Measurements from ENCODE around the gene ELOVL7. TPM values are rescaled to one million over a fixed set of nuclear protein-coding genes. Genes with fewer than 3 reads are reported as not detected.

ELOVL7 gene
- total RNA-seq, 3 donors from 2014 or later (not counting 1 experiment from before 2014, with no cell fraction given): 0.48 to 4.2 (median 2.6) TPM

- no peak for TF ChIP-seq CTCF (IDR thresholded peaks at IDR 0.05)
- no peak overlapping the region for H3K27ac Mint-ChIP-seq
- no peaks in the 10 kb centered on the region for H3K36me3 Mint-ChIP-seq
Observed at GRCh38 chr5:60776343-60776742, 67.7 kb downstream of the ELOVL7 start.

GRCh38 chr5:60765019-60765709, 78.9 kb downstream of the ELOVL7 start:
- DNase-seq (no peak), ATAC-seq (no peak)
- Mint-ChIP-seq H3K36me3 (no peaks in the 10 kb centered on the region), H3K9me3 (no peaks in the 10 kb centered on the region), H3K4me1 (no peaks in the 10 kb centered on the region), H3K4me3 (no peak overlapping the region), H3K27ac (no peak overlapping the region), H3K27me3 (ENCODE audit: low read depth in 2 of 2) (no peaks in the 10 kb centered on the region)
- H3K27ac ChIP-seq (ENCODE audit: low read length): no peak overlapping the region
- H3K36me3 ChIP-seq (ENCODE audit: control insufficient read depth, insufficient read depth, low read length): no peaks in the 10 kb centered on the region
- H3K9me3 ChIP-seq (ENCODE audit: control insufficient read depth, insufficient read depth, low read length): no peaks in the 10 kb centered on the region
- no peaks in the 10 kb centered on the region for H3K4me1 ChIP-seq (ENCODE audit: control insufficient read depth, insufficient read depth, low read length)
- WGBS (ENCODE audit: insufficient coverage): 91% methylated on average over 6 of the region's 6 CpGs
- TF ChIP-seq CTCF (IDR thresholded peaks at IDR 0.05): no peak
- H3K27me3 ChIP-seq (ENCODE audit: control insufficient read depth, insufficient read depth, low read length): no peaks in the 10 kb centered on the region
- no peak overlapping the region for H3K4me3 ChIP-seq (ENCODE audit: low read length)
- intact Hi-C loops (cut with micrococcal nuclease): no loop called here

More at GRCh38 chr5:60776343-60776742, 67.7 kb downstream of the ELOVL7 start:
- Histone ChIP-seq H3K9me3 (ENCODE audit: control insufficient read depth, insufficient read depth, low read length) (no peaks in the 10 kb centered on the region), H3K4me1 (ENCODE audit: control insufficient read depth, insufficient read depth, low read length) (no peaks in the 10 kb centered on the region), H3K4me3 (ENCODE audit: low read length) (no peak overlapping the region), H3K36me3 (ENCODE audit: control insufficient read depth, insufficient read depth, low read length) (no peaks in the 10 kb centered on the region), H3K27ac (ENCODE audit: low read length) (no peak overlapping the region), H3K27me3 (ENCODE audit: control insufficient read depth, insufficient read depth, low read length) (no peaks in the 10 kb centered on the region)
- DNase-seq: no peak
- ATAC-seq: no peak
- no peaks in the 10 kb centered on the region for H3K4me1 Mint-ChIP-seq
- H3K27me3 Mint-ChIP-seq (ENCODE audit: low read depth in 2 of 2): no peaks in the 10 kb centered on the region
- no peak overlapping the region for H3K4me3 Mint-ChIP-seq
- peaks cover 0 to 3% of the 10 kb centered on the region in 2 donors for H3K9me3 Mint-ChIP-seq
- intact Hi-C loops (cut with micrococcal nuclease): no loop called here
- 80% methylated on average over 1 of the region's 1 CpG for WGBS (ENCODE audit: insufficient coverage)

GRCh38 chr5:60763061-60763460, 81.0 kb downstream of the ELOVL7 start:
- H3K27ac Mint-ChIP-seq: no peak overlapping the region
- no peaks in the 10 kb centered on the region for H3K9me3 ChIP-seq (ENCODE audit: control insufficient read depth, insufficient read depth, low read length)
- H3K4me3 Mint-ChIP-seq: no peak overlapping the region
- no peak for ATAC-seq
- intact Hi-C loops (cut with micrococcal nuclease): no loop called here
- H3K9me3 Mint-ChIP-seq: no peaks in the 10 kb centered on the region
- no peak for TF ChIP-seq CTCF (IDR thresholded peaks at IDR 0.05)
- H3K27me3 Mint-ChIP-seq (ENCODE audit: low read depth in 2 of 2): no peaks in the 10 kb centered on the region
- H3K4me1 ChIP-seq (ENCODE audit: control insufficient read depth, insufficient read depth, low read length): no peaks in the 10 kb centered on the region
- H3K36me3 ChIP-seq (ENCODE audit: control insufficient read depth, insufficient read depth, low read length): no peaks in the 10 kb centered on the region
- no peaks in the 10 kb centered on the region for H3K4me1 Mint-ChIP-seq
- no peak for DNase-seq
- no peak overlapping the region for H3K4me3 ChIP-seq (ENCODE audit: low read length)
- H3K27me3 ChIP-seq (ENCODE audit: control insufficient read depth, insufficient read depth, low read length): no peaks in the 10 kb centered on the region
- H3K27ac ChIP-seq (ENCODE audit: low read length): no peak overlapping the region
- H3K36me3 Mint-ChIP-seq: no peaks in the 10 kb centered on the region
- WGBS (ENCODE audit: insufficient coverage): 84% methylated on average over 3 of the region's 3 CpGs

- H3K36me3 ChIP-seq (ENCODE audit: control insufficient read depth, insufficient read depth, low read length): no peaks in the 10 kb centered on the region
- no peak overlapping the region for H3K27ac ChIP-seq (ENCODE audit: low read length)
- H3K4me3 ChIP-seq (ENCODE audit: low read length): no peak overlapping the region
- H3K4me1 Mint-ChIP-seq: no peaks in the 10 kb centered on the region
- no peaks in the 10 kb centered on the region for H3K27me3 Mint-ChIP-seq (ENCODE audit: low read depth in 2 of 2)
- no peak overlapping the region for H3K4me3 Mint-ChIP-seq
- intact Hi-C loops (cut with micrococcal nuclease): no loop called here
- ATAC-seq: no peak
- no peak for TF ChIP-seq CTCF (IDR thresholded peaks at IDR 0.05)
- no peaks in the 10 kb centered on the region for H3K4me1 ChIP-seq (ENCODE audit: control insufficient read depth, insufficient read depth, low read length)
- 87% methylated on average over 5 of the region's 5 CpGs for WGBS (ENCODE audit: insufficient coverage)
- H3K27ac Mint-ChIP-seq: no peak overlapping the region
- no peak for DNase-seq
- no peaks in the 10 kb centered on the region for H3K9me3 ChIP-seq (ENCODE audit: control insufficient read depth, insufficient read depth, low read length)
- no peaks in the 10 kb centered on the region for H3K27me3 ChIP-seq (ENCODE audit: control insufficient read depth, insufficient read depth, low read length)
- no peaks in the 10 kb centered on the region for H3K9me3 Mint-ChIP-seq
- H3K36me3 Mint-ChIP-seq: no peaks in the 10 kb centered on the region
Observed at GRCh38 chr5:60754495-60754894, 89.6 kb downstream of the ELOVL7 start.

Measured in natural killer cell (primary cell).